ENCODE measurements around the gene HEXA. TPM values are rescaled to one million over a fixed set of nuclear protein-coding genes. Genes with fewer than 3 reads are reported as not detected.
"Not testable (repeated sequence)": the region's sequence is repeated elsewhere in the genome, so short reads cannot be mapped to it uniquely, and the experiment has no call there.

The HEXA gene
- total RNA-seq, 3 donors from 2014 or later: 63.6 to 147 (median 81.1) TPM

DNA sequence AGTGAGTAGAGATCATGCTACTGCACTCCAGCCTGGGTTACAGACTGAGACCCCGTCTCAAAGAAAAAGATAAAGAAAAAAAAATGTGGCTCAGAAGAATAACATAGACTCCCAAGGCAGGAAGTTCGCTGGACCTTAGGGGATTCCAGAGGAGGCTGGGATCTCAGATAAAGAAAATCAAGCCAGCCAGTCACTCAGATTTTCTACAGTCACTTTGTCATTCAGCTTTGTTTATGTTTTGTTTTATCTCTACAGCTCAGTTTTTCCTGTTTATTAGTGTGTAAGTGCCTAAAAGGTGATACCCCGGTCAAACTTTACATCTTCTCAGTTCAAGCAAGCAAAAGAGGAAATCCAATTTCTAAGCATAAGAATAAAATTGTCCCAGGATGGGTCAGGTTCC lies 28.5 kb upstream of the HEXA start:
- H3K36me3 ChIP-seq: no peaks in the 10 kb centered on the region
- H3K4me3 ChIP-seq: no peak overlapping the region
- TF ChIP-seq POLR2AphosphoS5 (IDR thresholded peaks at IDR 0.05): no peak
- no peak for TF ChIP-seq CTCF (IDR thresholded peaks at IDR 0.05)
- no peak for TF ChIP-seq POLR2A (IDR thresholded peaks at IDR 0.05)
- no peak for DNase-seq (ENCODE audit: low spot score in 2 of 2)
- peaks cover 0 to 3% of the 10 kb centered on the region in 2 donors for H3K27me3 ChIP-seq
- intact Hi-C loops (cut with DNase I; ENCODE audit: low total_unique reads): no loop called here
- no peaks in the 10 kb centered on the region for H3K9me3 ChIP-seq
- H3K27ac ChIP-seq: no peak overlapping the region
- no peaks in the 10 kb centered on the region for H3K4me1 ChIP-seq

DNA sequence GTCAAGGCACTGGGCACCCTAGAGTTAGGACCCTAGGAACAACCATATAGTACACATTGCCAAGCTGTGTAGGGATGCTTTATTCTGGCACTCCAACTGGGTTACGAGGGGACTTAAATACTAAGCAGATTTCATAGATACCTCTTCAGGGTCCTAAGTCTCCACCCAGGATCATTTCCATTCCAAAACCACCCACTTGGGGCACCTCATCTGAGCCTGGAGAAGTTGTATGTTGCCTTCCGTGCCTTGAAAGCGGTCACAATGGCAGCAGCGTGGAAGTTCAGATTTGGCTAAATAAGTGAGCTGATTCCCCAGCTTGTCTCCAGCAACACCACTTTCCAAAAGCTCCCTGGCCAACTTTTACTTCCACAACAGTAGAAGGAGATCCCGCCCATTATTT lies 26.9 kb upstream of the HEXA start:
- H3K27ac ChIP-seq: no peak overlapping the region
- TF ChIP-seq CTCF (IDR thresholded peaks at IDR 0.05): no peak
- no peak for TF ChIP-seq POLR2AphosphoS5 (IDR thresholded peaks at IDR 0.05)
- H3K27me3 ChIP-seq: peaks cover 0 to 3% of the 10 kb centered on the region in 2 donors
- no peak overlapping the region for H3K4me3 ChIP-seq
- no peaks in the 10 kb centered on the region for H3K9me3 ChIP-seq
- intact Hi-C loops (cut with DNase I; ENCODE audit: low total_unique reads): no loop called here
- DNase-seq (ENCODE audit: low spot score in 2 of 2): no peak
- H3K36me3 ChIP-seq: no peaks in the 10 kb centered on the region
- no peaks in the 10 kb centered on the region for H3K4me1 ChIP-seq

GRCh38 chr15:72398648-72399047 lies 22.8 kb upstream of the HEXA start:
- no peaks in the 10 kb centered on the region for H3K36me3 ChIP-seq
- no peaks in the 10 kb centered on the region for H3K9me3 ChIP-seq
- H3K27ac ChIP-seq: no peak overlapping the region
- no peaks in the 10 kb centered on the region for H3K4me1 ChIP-seq
- intact Hi-C loops (cut with DNase I; ENCODE audit: low total_unique reads): no loop called here
- no peak for TF ChIP-seq CTCF (IDR thresholded peaks at IDR 0.05)
- TF ChIP-seq POLR2A (IDR thresholded peaks at IDR 0.05): no peak
- no peak for TF ChIP-seq POLR2AphosphoS5 (IDR thresholded peaks at IDR 0.05)
- H3K4me3 ChIP-seq: no peak overlapping the region
- DNase-seq (ENCODE audit: low spot score in 2 of 2): no peak
- H3K27me3 ChIP-seq: no peaks in the 10 kb centered on the region

- intact Hi-C loops (cut with DNase I; ENCODE audit: low total_unique reads): no loop called here
- H3K27ac ChIP-seq: no peak within 1 kb of the TSS
- H3K27me3 ChIP-seq: no peaks in the 10 kb centered on the region
- no peaks in the 10 kb centered on the region for H3K36me3 ChIP-seq
- no peaks in the 10 kb centered on the region for H3K4me1 ChIP-seq
- no peaks in the 10 kb centered on the region for H3K9me3 ChIP-seq
- TF ChIP-seq POLR2A (IDR thresholded peaks at IDR 0.05) (no peak), CTCF (IDR thresholded peaks at IDR 0.05) (no peak)
- H3K4me3 ChIP-seq: no peak within 1 kb of the TSS
- DNase-seq (ENCODE audit: low spot score in 2 of 2): no peak
Measured at GRCh38 chr15:72397796-72398588, 22.2 kb upstream of the HEXA start, which contains the start of gene TMEM202. TSS of gene TMEM202 (plus strand) at chr15:72398305. CDS start at chr15:72398327, 22 bp downstream.

DNA sequence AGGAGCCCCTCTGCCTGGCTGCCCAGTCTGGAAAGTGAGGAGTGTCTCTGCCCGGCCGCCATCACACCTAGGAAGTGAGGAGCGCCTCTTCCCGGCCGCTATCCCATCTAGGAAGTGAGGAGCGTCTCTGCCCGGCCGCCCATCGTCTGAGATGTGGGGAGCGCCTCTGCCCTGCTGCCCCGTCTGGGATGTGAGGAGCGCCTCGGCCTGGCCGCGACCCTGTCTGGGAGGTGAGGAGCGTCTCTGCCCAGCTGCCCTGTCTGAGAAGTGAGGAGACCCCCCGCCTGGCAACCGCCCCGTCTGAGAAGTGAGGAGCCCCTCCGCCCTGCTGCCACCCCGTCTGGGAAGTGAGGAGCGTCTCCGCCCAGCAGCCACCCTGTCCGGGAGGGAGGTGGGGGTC lies 20.5 kb upstream of the HEXA start:
- H3K9me3 ChIP-seq; intact Hi-C loops (cut with DNase I; ENCODE audit: low total_unique reads); H3K27me3 ChIP-seq; H3K4me3 ChIP-seq; H3K4me1 ChIP-seq; DNase-seq (ENCODE audit: low spot score in 2 of 2); H3K27ac ChIP-seq; H3K36me3 ChIP-seq: not testable (repeated sequence)
